Astrocyte (in vitro differentiated cells and primary cell): ENCODE results near the gene RUFY2.

ENCODE experiments used
- CTCF ChIP-seq: IDR thresholded peaks from 2 replicates; pipeline ENCODE4 v1.5.1; 2011; ENCODE audit warnings: low read depth, mild to moderate bottlenecking, inconsistent platforms, low read length, moderate library complexity; ENCODE audit not compliant: insufficient read depth
- EZH2 ChIP-seq: IDR thresholded peaks from 2 replicates; pipeline ENCODE4 v1.6.1; 2012; ENCODE audit warnings: mild to moderate bottlenecking, low read length, inconsistent platforms; ENCODE audit not compliant: insufficient read depth

DNA sequence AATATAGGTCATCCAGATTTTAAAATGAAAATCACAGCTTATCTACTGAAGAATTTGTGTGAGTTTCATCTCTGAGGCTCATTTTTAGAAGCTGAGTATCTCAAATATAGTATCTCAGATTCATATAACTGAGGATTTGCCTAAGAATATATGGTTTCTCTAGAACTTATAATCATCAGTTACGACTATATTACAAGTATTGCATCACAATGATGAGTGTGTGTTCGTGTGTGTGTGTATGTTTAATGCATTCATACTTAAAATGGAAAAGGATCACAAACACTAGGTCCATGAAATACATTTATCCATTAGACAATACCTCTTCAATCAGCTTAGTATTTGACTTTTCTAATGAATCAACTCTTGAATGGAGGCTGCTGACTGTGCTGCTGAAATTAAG is 21.3 kb downstream of the RUFY2 start:
- TF ChIP-seq CTCF (no peak), EZH2 (no peak)
